Neural cell (in vitro differentiated cells): ENCODE results near the gene OGFOD1. TPM values are rescaled to one million over a fixed set of nuclear protein-coding genes. Genes with fewer than 3 reads are reported as not detected.

Experiments
- H2AFZ ChIP-seq: fragments of 200-600, 300-800 bp; sonication (generic), shearing (Covaris generic); 2 replicates; pipeline ENCODE4 v1.6.0; 2014; ENCODE audit warnings: low read depth, mild to moderate bottlenecking, antibody characterized with exemption, low read length, moderate library complexity
- H3F3A ChIP-seq: fragments of 200-600 bp; shearing (Covaris generic); 2 replicates; pipeline ENCODE4 v1.6.1; 2016; ENCODE audit warnings: mild to moderate bottlenecking, moderate library complexity, mixed read lengths, antibody characterized with exemption, low read length; ENCODE audit not compliant: insufficient read depth, poor library complexity, severe bottlenecking
- H3K27ac ChIP-seq: fragments of 200-600, 300-800 bp; sonication (generic), shearing (Covaris generic); 2 replicates; pipeline ENCODE4 v1.5.1; 2014; ENCODE audit warnings: mild to moderate bottlenecking, low read length, moderate library complexity
- H3K27me3 ChIP-seq: fragments of 300-800, 200-600 bp; sonication (generic), shearing (Covaris generic); 2 replicates; pipeline ENCODE4 v1.6.0; 2014; ENCODE audit warnings: mild to moderate bottlenecking, low read depth, low read length, moderate library complexity; ENCODE audit not compliant: insufficient read depth
- H3K36me3 ChIP-seq: fragments of 300-800, 200-600 bp; sonication (generic), shearing (Covaris generic); 2 replicates; pipeline ENCODE4 v1.5.1; 2014; ENCODE audit warnings: mild to moderate bottlenecking, antibody characterized with exemption, low read length, moderate library complexity; ENCODE audit not compliant: insufficient read depth
- H3K4me2 ChIP-seq: fragments of 300-800, 200-600 bp; sonication (generic), shearing (Covaris generic); 2 replicates; pipeline ENCODE4 v1.6.0; 2014; ENCODE audit warnings: mild to moderate bottlenecking, low read length
- H3K4me3 ChIP-seq: fragments of 300-800, 200-600 bp; sonication (generic), shearing (Covaris generic); 2 replicates; pipeline ENCODE4 v1.5.1; 2014; ENCODE audit warnings: mild to moderate bottlenecking, low read length, moderate library complexity
- H3K79me2 ChIP-seq: fragments of 200-600 bp; shearing (Covaris generic); replicated peaks from 2 replicates; pipeline ENCODE4 v1.6.0; 2014; ENCODE audit warnings: mild to moderate bottlenecking, low read length, moderate library complexity; ENCODE audit not compliant: insufficient read depth
- H3K9ac ChIP-seq: fragments of 300-800, 200-600 bp; sonication (generic), shearing (Covaris generic); 2 replicates; pipeline ENCODE4 v1.6.1; 2016; ENCODE audit warnings: mild to moderate bottlenecking, low read length, mixed read lengths
- H3K9me2 ChIP-seq: fragments of 200-600 bp; shearing (Covaris generic); 2 replicates; pipeline ENCODE4 v1.6.1; 2016; ENCODE audit warnings: mild to moderate bottlenecking, low read length, mixed read lengths; ENCODE audit not compliant: insufficient read depth
- H3K9me3 ChIP-seq: fragments of 200-600, 300-800 bp; sonication (generic), shearing (Covaris generic); 2 replicates; pipeline ENCODE4 v1.6.1; 2016; ENCODE audit warnings: mild to moderate bottlenecking, mixed run types, low read length, moderate library complexity, mixed read lengths
- H4K20me1 ChIP-seq: fragments of 200-600 bp; shearing (Covaris generic); 2 replicates; pipeline ENCODE4 v1.6.1; 2016; ENCODE audit warnings: mild to moderate bottlenecking, mixed run types; ENCODE audit not compliant: insufficient read depth
- EP300 ChIP-seq: fragments of 450-650 bp; conservative IDR thresholded peaks from 2 replicates; pipeline ENCODE4 v1.6.1; 2014; ENCODE audit warnings: antibody characterized with exemption, mild to moderate bottlenecking, moderate library complexity; ENCODE audit not compliant: poor library complexity, severe bottlenecking
- EZH2 ChIP-seq: fragments of 200-600, 300-800 bp; shearing (Covaris generic), sonication (generic); IDR thresholded peaks from 2 replicates; pipeline ENCODE4 v1.6.1; 2014; ENCODE audit warnings: antibody characterized with exemption, low read length, borderline replicate concordance, mild to moderate bottlenecking; ENCODE audit not compliant: insufficient read depth, poor library complexity, severe bottlenecking
- MXI1 ChIP-seq: fragments of 450-650 bp; conservative IDR thresholded peaks from 2 replicates; pipeline ENCODE4 v1.6.1; 2014; ENCODE audit warnings: antibody characterized with exemption, mild to moderate bottlenecking; ENCODE audit not compliant: poor library complexity, severe bottlenecking
- POLR2AphosphoS5 ChIP-seq: IDR thresholded peaks from 2 replicates; pipeline ENCODE4 v1.6.1; 2012
- RAD21 ChIP-seq: fragments of 450-650 bp; conservative IDR thresholded peaks from 2 replicates; pipeline ENCODE4 v1.6.1; 2014; ENCODE audit warnings: antibody characterized with exemption, mild to moderate bottlenecking, moderate library complexity
- REST ChIP-seq: IDR thresholded peaks from 2 replicates; pipeline ENCODE4 v1.6.1; 2012; ENCODE audit warnings: borderline replicate concordance
- SMC3 ChIP-seq: fragments of 450-650 bp; conservative IDR thresholded peaks from 2 replicates; pipeline ENCODE4 v1.6.1; 2014; ENCODE audit warnings: antibody characterized with exemption, mild to moderate bottlenecking, moderate library complexity; ENCODE audit not compliant: poor library complexity
- TAF1 ChIP-seq: IDR thresholded peaks from 2 replicates; pipeline ENCODE4 v1.6.1; 2012; ENCODE audit warnings: low read depth
- polyA plus RNA-seq: library from polyadenylated mRNA; depleted of rRNA; stranded (reverse); fragments of >200 nt; gene quantifications from 2 replicates; pipeline ENCODE4 v1.2.3, GENCODE V29; 2014
- TF ChIP-seq, protein P1 (sequence below): fragments of 450-650 bp; IDR thresholded peaks from 2 replicates; pipeline ENCODE4 v1.5.1; 2014; ENCODE audit warnings: antibody characterized with exemption, mild to moderate bottlenecking, moderate library complexity; ENCODE audit not compliant: poor library complexity, severe bottlenecking

Gene OGFOD1
- polyA plus RNA-seq, 1 donor from 2014 or later, result 35.6 TPM

- Histone ChIP-seq H3K79me2 (peaks cover 32% of the 10 kb centered on the region), H3F3A (no peaks in the 10 kb centered on the region), H2AFZ (no peak overlapping the region), H3K27ac (no peak overlapping the region), H3K36me3 (peaks cover 11% of the 10 kb centered on the region), H3K9me3 (no peaks in the 10 kb centered on the region), H3K4me2 (no peak overlapping the region), H3K9ac (no peak overlapping the region), H3K27me3 (no peaks in the 10 kb centered on the region), H3K9me2 (no peaks in the 10 kb centered on the region), H3K4me3 (no peak overlapping the region), H4K20me1 (no peaks in the 10 kb centered on the region)
- TF ChIP-seq SMC3 (no peak), REST (no peak), EZH2 (no peak), EP300 (no peak), POLR2AphosphoS5 (no peak), MXI1 (no peak), TAF1 (no peak), RAD21 (no peak)
- TF ChIP-seq, protein P1, sequence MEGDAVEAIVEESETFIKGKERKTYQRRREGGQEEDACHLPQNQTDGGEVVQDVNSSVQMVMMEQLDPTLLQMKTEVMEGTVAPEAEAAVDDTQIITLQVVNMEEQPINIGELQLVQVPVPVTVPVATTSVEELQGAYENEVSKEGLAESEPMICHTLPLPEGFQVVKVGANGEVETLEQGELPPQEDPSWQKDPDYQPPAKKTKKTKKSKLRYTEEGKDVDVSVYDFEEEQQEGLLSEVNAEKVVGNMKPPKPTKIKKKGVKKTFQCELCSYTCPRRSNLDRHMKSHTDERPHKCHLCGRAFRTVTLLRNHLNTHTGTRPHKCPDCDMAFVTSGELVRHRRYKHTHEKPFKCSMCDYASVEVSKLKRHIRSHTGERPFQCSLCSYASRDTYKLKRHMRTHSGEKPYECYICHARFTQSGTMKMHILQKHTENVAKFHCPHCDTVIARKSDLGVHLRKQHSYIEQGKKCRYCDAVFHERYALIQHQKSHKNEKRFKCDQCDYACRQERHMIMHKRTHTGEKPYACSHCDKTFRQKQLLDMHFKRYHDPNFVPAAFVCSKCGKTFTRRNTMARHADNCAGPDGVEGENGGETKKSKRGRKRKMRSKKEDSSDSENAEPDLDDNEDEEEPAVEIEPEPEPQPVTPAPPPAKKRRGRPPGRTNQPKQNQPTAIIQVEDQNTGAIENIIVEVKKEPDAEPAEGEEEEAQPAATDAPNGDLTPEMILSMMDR, result no peak
Observed at GRCh38 chr16:56415875-56416274, 35.5 kb upstream of the OGFOD1 start.

DNA sequence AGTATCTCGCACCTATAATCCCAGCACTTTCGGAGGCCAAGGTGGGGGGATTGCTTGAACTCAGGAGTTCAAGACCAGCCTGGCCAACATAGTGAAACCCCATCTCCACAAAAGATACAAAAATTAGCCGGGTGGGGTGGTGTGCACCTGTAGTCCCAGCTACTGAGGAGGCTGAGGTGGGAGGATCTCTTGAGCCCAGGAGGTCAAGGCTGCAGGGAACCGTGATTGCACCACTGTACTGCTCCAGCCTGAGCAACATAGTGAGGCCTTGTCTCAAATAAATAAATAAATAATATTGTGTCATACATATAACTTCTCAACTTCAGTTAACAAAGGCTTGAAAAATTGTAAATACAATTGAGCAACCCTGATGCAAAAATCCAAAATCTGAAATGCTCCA is 34.2 kb upstream of the OGFOD1 start:
- Histone ChIP-seq H3K9me2 (no peaks in the 10 kb centered on the region), H3K4me3 (no peak overlapping the region), H3K27ac (no peak overlapping the region), H3K4me2 (no peak overlapping the region), H4K20me1 (no peaks in the 10 kb centered on the region), H3K79me2 (peaks cover 45% of the 10 kb centered on the region), H3K9ac (no peak overlapping the region), H3K9me3 (no peaks in the 10 kb centered on the region), H3K36me3 (peaks cover under 1% of the 10 kb centered on the region), H3K27me3 (no peaks in the 10 kb centered on the region), H3F3A (no peaks in the 10 kb centered on the region), H2AFZ (no peak overlapping the region)
- TF ChIP-seq REST, result no peak
- no peak for TF ChIP-seq EP300
- TF ChIP-seq, protein P1, result no peak
- TF ChIP-seq TAF1, result no peak
- TF ChIP-seq SMC3, result no peak
- no peak for TF ChIP-seq MXI1
- TF ChIP-seq POLR2AphosphoS5, result no peak
- no peak for TF ChIP-seq RAD21
- TF ChIP-seq EZH2, result no peak
